H9 (cell line): ENCODE results near the gene TENT5C. TPM values are rescaled to one million over a fixed set of nuclear protein-coding genes. Genes with fewer than 3 reads are reported as not detected.

Experiments
- DNase-seq: peaks from one replicate; pipeline ENCODE4 v3.0.0-alpha.2; 2017
- H2AFZ ChIP-seq: one replicate; pipeline ENCODE4 v1.6.1; 2013; ENCODE audit warnings: mild to moderate bottlenecking, low read length, control low read depth, moderate library complexity
- H2AK5ac ChIP-seq: 2 replicates; pipeline ENCODE4 v1.6.1; 2013; ENCODE audit warnings: low read length, control low read depth, mixed read lengths; ENCODE audit not compliant: insufficient read length
- H2BK120ac ChIP-seq: one replicate; pipeline ENCODE4 v1.6.1; 2013; ENCODE audit warnings: low read depth, mild to moderate bottlenecking, low read length, control low read depth, inconsistent platforms; ENCODE audit not compliant: poor library complexity, severe bottlenecking
- H2BK12ac ChIP-seq: 2 replicates; pipeline ENCODE4 v1.6.1; 2013; ENCODE audit warnings: low read length, control low read depth, mixed read lengths, low read depth; ENCODE audit not compliant: insufficient read length
- H2BK15ac ChIP-seq: 2 replicates; pipeline ENCODE4 v1.6.1; 2013; ENCODE audit warnings: low read depth, low read length, control low read depth
- H2BK20ac ChIP-seq: one replicate; pipeline ENCODE4 v1.6.1; 2013; ENCODE audit warnings: low read depth, mild to moderate bottlenecking, low read length, control low read depth, inconsistent platforms; ENCODE audit not compliant: poor library complexity, severe bottlenecking
- H2BK5ac ChIP-seq: 2 replicates; pipeline ENCODE4 v1.6.1; 2013; ENCODE audit warnings: low read length, control low read depth, mixed read lengths; ENCODE audit not compliant: insufficient read length
- H3K14ac ChIP-seq: 2 replicates; pipeline ENCODE4 v1.6.1; 2013; ENCODE audit warnings: low read length, control low read depth; ENCODE audit not compliant: insufficient read depth
- H3K18ac ChIP-seq: 2 replicates; pipeline ENCODE4 v1.6.1; 2013; ENCODE audit warnings: low read depth, mild to moderate bottlenecking, mixed read lengths, low read length, control low read depth; ENCODE audit not compliant: insufficient read length
- H3K23ac ChIP-seq: 2 replicates; pipeline ENCODE4 v1.6.1; 2013; ENCODE audit warnings: low read length, control low read depth, mixed read lengths, low read depth; ENCODE audit not compliant: insufficient read length
- H3K23me2 ChIP-seq: 2 replicates; pipeline ENCODE4 v1.6.1; 2013; ENCODE audit warnings: low read depth, mild to moderate bottlenecking, mixed read lengths, low read length, control low read depth; ENCODE audit not compliant: insufficient read length, poor library complexity, severe bottlenecking
- H3K27ac ChIP-seq: 2 replicates; pipeline ENCODE4 v1.5.1; 2013; ENCODE audit warnings: low read length, control low read depth, mixed read lengths, low read depth; ENCODE audit not compliant: insufficient read length
- H3K27me3 ChIP-seq: 2 replicates; pipeline ENCODE4 v1.6.1; 2013; ENCODE audit warnings: low read length, control low read depth, inconsistent platforms; ENCODE audit not compliant: insufficient read depth
- H3K4ac ChIP-seq: 2 replicates; pipeline ENCODE4 v1.6.1; 2013; ENCODE audit warnings: low read depth, mild to moderate bottlenecking, control low read depth, inconsistent platforms, low read length, moderate library complexity
- H3K4me1 ChIP-seq: 2 replicates; pipeline ENCODE4 v1.6.1; 2013; ENCODE audit warnings: low read length, control low read depth, inconsistent platforms; ENCODE audit not compliant: insufficient read depth
- H3K4me2 ChIP-seq: 2 replicates; pipeline ENCODE4 v1.6.1; 2013; ENCODE audit warnings: low read length, control low read depth, mixed read lengths; ENCODE audit not compliant: insufficient read length, insufficient read depth
- H3K56ac ChIP-seq: 2 replicates; pipeline ENCODE4 v1.6.1; 2013; ENCODE audit warnings: low read depth, mild to moderate bottlenecking, mixed read lengths, low read length, control low read depth; ENCODE audit not compliant: insufficient read length
- H3K79me1 ChIP-seq: 2 replicates; pipeline ENCODE4 v1.6.1; 2013; ENCODE audit warnings: low read depth, mild to moderate bottlenecking, moderate library complexity, low read length, control low read depth, inconsistent platforms; ENCODE audit not compliant: insufficient read depth, poor library complexity, severe bottlenecking
- H3K79me2 ChIP-seq: 2 replicates; pipeline ENCODE4 v1.6.1; 2013; ENCODE audit warnings: low read length, control low read depth, inconsistent platforms; ENCODE audit not compliant: insufficient read depth
- H3K9ac ChIP-seq: 2 replicates; pipeline ENCODE4 v1.6.1; 2013; ENCODE audit warnings: low read length, control low read depth, mixed read lengths; ENCODE audit not compliant: insufficient read length; ENCODE audit errors: extremely low read depth
- H3K9me3 ChIP-seq: one replicate; pipeline ENCODE4 v1.6.1; 2013; ENCODE audit warnings: low read depth, low read length, inconsistent platforms; ENCODE audit not compliant: control insufficient read depth
- H3T11ph ChIP-seq: one replicate; pipeline ENCODE4 v1.6.1; 2013; ENCODE audit warnings: mild to moderate bottlenecking, low read length, control low read depth, inconsistent platforms
- H4K20me1 ChIP-seq: one replicate; pipeline ENCODE4 v1.6.1; 2013; ENCODE audit not compliant: control insufficient read depth, insufficient read length, insufficient read depth
- H4K5ac ChIP-seq: 2 replicates; pipeline ENCODE4 v1.6.1; 2013; ENCODE audit warnings: low read depth, mild to moderate bottlenecking, mixed read lengths, low read length, control low read depth; ENCODE audit not compliant: insufficient read length
- H4K8ac ChIP-seq: replicated peaks from 2 replicates; pipeline ENCODE4 v1.6.1; 2013; ENCODE audit warnings: low read length, control low read depth, mixed read lengths, low read depth; ENCODE audit not compliant: insufficient read length
- H4K91ac ChIP-seq: 2 replicates; pipeline ENCODE4 v1.6.1; 2013; ENCODE audit warnings: low read depth, mild to moderate bottlenecking, moderate library complexity, mixed read lengths, low read length, control low read depth; ENCODE audit not compliant: insufficient read length
- H3K27ac Mint-ChIP-seq, 3 experiments: 2 replicates in 2 of 3; 3 replicates in 1 of 3; pipeline ENCODE4 v1.8.0; 2020 to 2021; ENCODE audit warnings: mixed read lengths in 3 of 3, mild to moderate bottlenecking in 1 of 3, moderate library complexity in 1 of 3
- H3K27me3 Mint-ChIP-seq: 2 replicates; pipeline ENCODE4 v1.8.0; 2021; ENCODE audit warnings: low read depth, mild to moderate bottlenecking, moderate library complexity, mixed read lengths
- H3K36me3 Mint-ChIP-seq, 3 experiments: 2 replicates in 2 of 3; 3 replicates in 1 of 3; pipeline ENCODE4 v1.8.0; 2020 to 2021; ENCODE audit warnings: low read depth in 3 of 3, mixed read lengths in 3 of 3; ENCODE audit not compliant: insufficient read depth in 1 of 3
- H3K4me1 Mint-ChIP-seq, 2 experiments: 2 replicates each; pipeline ENCODE4 v1.8.0; 2020; ENCODE audit warnings: mixed read lengths in 2 of 2
- H3K4me3 Mint-ChIP-seq, 2 experiments: 2 replicates in 1 of 2; 3 replicates in 1 of 2; pipeline ENCODE4 v1.8.0; 2020 to 2021; ENCODE audit warnings: mild to moderate bottlenecking in 2 of 2, mixed read lengths in 2 of 2, moderate library complexity in 1 of 2
- H3K9me3 Mint-ChIP-seq, 2 experiments: 2 replicates in 1 of 2; 3 replicates in 1 of 2; pipeline ENCODE4 v1.8.0; 2020; ENCODE audit warnings: mild to moderate bottlenecking in 2 of 2, mixed read lengths in 2 of 2, moderate library complexity in 1 of 2
- WGBS: extraction: QIAGEN DNeasy Blood & Tissue Kit; methylation state at CpG from one replicate; pipeline ENCODE4 v1.1.7; 2013; ENCODE audit warnings: missing lambda C conversion rate, low lambda C conversion rate, mixed read lengths; ENCODE audit not compliant: insufficient read length; ENCODE audit errors: extremely low coverage; 5-methylcytosine and 5-hydroxymethylcytosine counted together
- total RNA-seq: library from RNA; stranded (reverse); gene quantifications from 2 replicates; pipeline ENCODE4 v1.2.1, GENCODE V29; 2021
- TF ChIP-seq, protein P1 (sequence below): fragments of 200-600 bp; sonication (generic); conservative IDR thresholded peaks from 3 replicates; pipeline ENCODE4 v1.8.0; 2021; ENCODE audit warnings: antibody characterized with exemption, mild to moderate bottlenecking

Gene TENT5C
- total RNA-seq, 1 experiment from 2014 or later = 0.37 TPM

DNA sequence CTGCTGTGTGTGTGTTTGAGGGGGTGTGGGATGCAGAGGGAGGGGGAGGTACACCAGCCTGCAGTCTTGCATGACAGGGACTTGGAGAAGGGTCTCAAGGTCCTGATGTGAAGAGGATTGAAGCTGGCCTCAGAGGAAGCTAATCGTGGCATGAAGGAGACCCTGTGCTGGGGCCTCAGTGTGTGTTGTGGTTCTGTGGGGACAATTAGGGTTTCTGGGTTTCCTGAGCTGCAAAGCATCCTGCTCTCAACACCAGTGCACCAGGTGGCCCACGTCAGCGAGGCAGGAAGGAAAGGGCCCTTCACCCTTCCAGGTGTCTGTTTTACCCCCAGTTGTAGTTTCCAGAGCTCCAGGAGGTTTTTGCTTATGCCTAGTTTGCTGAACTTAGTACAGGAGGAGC lies 52.8 kb downstream of the TENT5C start:
- no peak overlapping the region for H3K4me2 ChIP-seq
- H3K4ac ChIP-seq = no peak overlapping the region
- H3K9ac ChIP-seq = no peak overlapping the region
- no peaks in the 10 kb centered on the region for H3K79me1 ChIP-seq
- H3K56ac ChIP-seq = no peak overlapping the region
- no peak for DNase-seq
- no peak overlapping the region for H3K18ac ChIP-seq
- H2BK5ac ChIP-seq = no peak overlapping the region
- no CpG with 5 or more reads among the region's 3 CpGs for WGBS
- peaks cover 7 to 12% of the 10 kb centered on the region in 2 experiments for H3K9me3 Mint-ChIP-seq
- H2AK5ac ChIP-seq = no peak overlapping the region
- H3K4me1 Mint-ChIP-seq = peaks cover 33 to 50% of the 10 kb centered on the region in 2 experiments
- H3K79me2 ChIP-seq = no peaks in the 10 kb centered on the region
- no peak overlapping the region for H3T11ph ChIP-seq
- no peaks in the 10 kb centered on the region for H3K9me3 ChIP-seq
- H3K27me3 Mint-ChIP-seq = peaks cover 5% of the 10 kb centered on the region
- TF ChIP-seq, protein P1, sequence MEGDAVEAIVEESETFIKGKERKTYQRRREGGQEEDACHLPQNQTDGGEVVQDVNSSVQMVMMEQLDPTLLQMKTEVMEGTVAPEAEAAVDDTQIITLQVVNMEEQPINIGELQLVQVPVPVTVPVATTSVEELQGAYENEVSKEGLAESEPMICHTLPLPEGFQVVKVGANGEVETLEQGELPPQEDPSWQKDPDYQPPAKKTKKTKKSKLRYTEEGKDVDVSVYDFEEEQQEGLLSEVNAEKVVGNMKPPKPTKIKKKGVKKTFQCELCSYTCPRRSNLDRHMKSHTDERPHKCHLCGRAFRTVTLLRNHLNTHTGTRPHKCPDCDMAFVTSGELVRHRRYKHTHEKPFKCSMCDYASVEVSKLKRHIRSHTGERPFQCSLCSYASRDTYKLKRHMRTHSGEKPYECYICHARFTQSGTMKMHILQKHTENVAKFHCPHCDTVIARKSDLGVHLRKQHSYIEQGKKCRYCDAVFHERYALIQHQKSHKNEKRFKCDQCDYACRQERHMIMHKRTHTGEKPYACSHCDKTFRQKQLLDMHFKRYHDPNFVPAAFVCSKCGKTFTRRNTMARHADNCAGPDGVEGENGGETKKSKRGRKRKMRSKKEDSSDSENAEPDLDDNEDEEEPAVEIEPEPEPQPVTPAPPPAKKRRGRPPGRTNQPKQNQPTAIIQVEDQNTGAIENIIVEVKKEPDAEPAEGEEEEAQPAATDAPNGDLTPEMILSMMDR = no peak
- H3K14ac ChIP-seq = no peak overlapping the region
- no peak overlapping the region for H2BK120ac ChIP-seq
- no peaks in the 10 kb centered on the region for H3K27me3 ChIP-seq
- peaks cover 1 to 14% (median 3%) of the 10 kb centered on the region in 3 experiments; a peak in 6 of 7 replicates for H3K36me3 Mint-ChIP-seq
- no peak overlapping the region for H3K4me3 Mint-ChIP-seq
- no peak overlapping the region for H3K27ac ChIP-seq
- H4K20me1 ChIP-seq = no peaks in the 10 kb centered on the region
- H2BK12ac ChIP-seq = no peak overlapping the region
- H3K23me2 ChIP-seq = no peaks in the 10 kb centered on the region
- no peak overlapping the region for H2BK15ac ChIP-seq
- no peak overlapping the region for H2AFZ ChIP-seq
- H2BK20ac ChIP-seq = no peak overlapping the region
- no peak overlapping the region for H4K8ac ChIP-seq
- peaks cover 5% of the 10 kb centered on the region for H3K4me1 ChIP-seq
- no peak overlapping the region for H3K27ac Mint-ChIP-seq
- H4K91ac ChIP-seq = no peak overlapping the region
- no peak overlapping the region for H4K5ac ChIP-seq
- no peak overlapping the region for H3K23ac ChIP-seq
